HepG2 (cell line): Measurements from ENCODE around the gene SMURF1. TPM values are rescaled to one million over a fixed set of nuclear protein-coding genes. Genes with fewer than 3 reads are reported as not detected.

Experiments
- ARNTL ChIP-seq: sonication (generic); formaldehyde crosslinking; IDR thresholded peaks from 2 replicates; pipeline ENCODE4 v1.4.0; 2020; ENCODE audit warnings: mild to moderate bottlenecking, missing genetic modification reagents
- BHLHE40 ChIP-seq: IDR thresholded peaks from 2 replicates; pipeline ENCODE4 v1.6.1; 2011; ENCODE audit warnings: low read length, improper control_type of control experiment
- CAMTA2 ChIP-seq: sonication (generic); formaldehyde crosslinking; IDR thresholded peaks from 2 replicates; pipeline ENCODE4 v1.4.0; 2020; ENCODE audit warnings: mild to moderate bottlenecking, missing genetic modification reagents, borderline replicate concordance
- CEBPB ChIP-seq: IDR thresholded peaks from 2 replicates; pipeline ENCODE4 v1.6.1; 2011; ENCODE audit warnings: low read depth, low read length, improper control_type of control experiment, borderline replicate concordance
- CERS6 ChIP-seq: sonication (generic); formaldehyde crosslinking; IDR thresholded peaks from 2 replicates; pipeline ENCODE4 v1.5.0; 2020; ENCODE audit warnings: missing genetic modification reagents
- CHD4 ChIP-seq: fragments of 200-600 bp; sonication (generic); IDR thresholded peaks from 2 replicates; pipeline ENCODE4 v1.7.0; 2017; ENCODE audit warnings: mild to moderate bottlenecking, low read length, borderline replicate concordance
- HNF1B ChIP-seq: sonication (generic); formaldehyde crosslinking; IDR thresholded peaks from 2 replicates; pipeline ENCODE4 v1.5.1; 2020; ENCODE audit warnings: mild to moderate bottlenecking, moderate library complexity, missing genetic modification reagents
- MEIS1 ChIP-seq: sonication (generic); formaldehyde crosslinking; IDR thresholded peaks from 2 replicates; pipeline ENCODE4 v1.9.0; 2021; ENCODE audit warnings: mild to moderate bottlenecking, missing genetic modification reagents, moderate library complexity, borderline replicate concordance
- NR2F2 ChIP-seq: IDR thresholded peaks from 2 replicates; pipeline ENCODE4 v1.6.1; 2012; ENCODE audit warnings: low read depth, inconsistent platforms, borderline replicate concordance
- REL ChIP-seq: sonication (generic); formaldehyde crosslinking; conservative IDR thresholded peaks from 2 replicates; pipeline ENCODE4 v1.8.0; 2022; ENCODE audit warnings: mild to moderate bottlenecking, missing genetic modification reagents, moderate library complexity
- RXRA ChIP-seq: sonication (generic); formaldehyde crosslinking; IDR thresholded peaks from 2 replicates; pipeline ENCODE4 v1.5.1; 2020; ENCODE audit warnings: missing genetic modification reagents
- SMAD1 ChIP-seq: sonication (generic); formaldehyde crosslinking; IDR thresholded peaks from 2 replicates; pipeline ENCODE4 v1.4.0; 2020; ENCODE audit warnings: missing genetic modification reagents, low read depth, mild to moderate bottlenecking, borderline replicate concordance
- TEAD2 ChIP-seq: sonication (generic); formaldehyde crosslinking; IDR thresholded peaks from 2 replicates; pipeline ENCODE4 v1.9.0; 2021; ENCODE audit warnings: missing genetic modification reagents
- ZFP62 ChIP-seq: sonication (generic); formaldehyde crosslinking; IDR thresholded peaks from 2 replicates; pipeline ENCODE4 v1.4.0; 2020; ENCODE audit warnings: missing genetic modification reagents
- ZFY ChIP-seq: sonication (generic); formaldehyde crosslinking; IDR thresholded peaks from 2 replicates; pipeline ENCODE4 v1.4.0; 2020; ENCODE audit warnings: missing genetic modification reagents
- ZMYM2 ChIP-seq: sonication (generic); formaldehyde crosslinking; IDR thresholded peaks from 2 replicates; pipeline ENCODE4 v1.8.0; 2022; ENCODE audit warnings: mild to moderate bottlenecking, missing genetic modification reagents
- ZNF362 ChIP-seq: sonication (generic); formaldehyde crosslinking; IDR thresholded peaks from 2 replicates; pipeline ENCODE4 v1.4.0; 2020; ENCODE audit warnings: missing genetic modification reagents, mild to moderate bottlenecking, borderline replicate concordance
- ZNF703 ChIP-seq: sonication (generic); formaldehyde crosslinking; IDR thresholded peaks from 2 replicates; pipeline ENCODE4 v1.5.1; 2020; ENCODE audit warnings: missing genetic modification reagents, mild to moderate bottlenecking, moderate library complexity, borderline replicate concordance
- ZNF841 ChIP-seq: sonication (generic); formaldehyde crosslinking; IDR thresholded peaks from 2 replicates; pipeline ENCODE4 v1.8.1; 2023; ENCODE audit warnings: missing genetic modification reagents, borderline replicate concordance
- polyA plus RNA-seq, 8 experiments: library from polyadenylated mRNA; depleted of rRNA in 3 of 8; stranded (reverse) in 7 of 8; unstranded in 1 of 8; fragments of >200 nt; fragmentation: Illumina TruSeq in 4 of 8; extraction: Trizol in 4 of 8; gene quantifications; 2 replicates each; pipeline versions ENCODE4 v1.2.1 to v1.2.3, GENCODE V29; 2011 to 2016; ENCODE audit warnings: low read depth in 4 of 8, missing spikeins in 1 of 8, mixed read lengths in 1 of 8; ENCODE audit not compliant: insufficient read depth in 1 of 8
- total RNA-seq, 5 experiments: library from RNA; depleted of rRNA; stranded (reverse); fragments of >200 nt; fragmentation: Illumina TruSeq; extraction: Trizol; gene quantifications; 2 replicates each; pipeline ENCODE4 v1.2.3, GENCODE V29; 2016; ENCODE audit warnings: low read depth in 1 of 5
- TF ChIP-seq, protein P1 (sequence below): sonication (generic); formaldehyde crosslinking; conservative IDR thresholded peaks from 2 replicates; pipeline ENCODE4 v1.4.0; 2020; ENCODE audit warnings: missing genetic modification reagents
- TF ChIP-seq, protein P2 (sequence below): sonication (generic); formaldehyde crosslinking; IDR thresholded peaks from 2 replicates; pipeline ENCODE4 v1.4.0; 2020; ENCODE audit warnings: missing genetic modification reagents, borderline replicate concordance
- TF ChIP-seq, protein P3 (sequence below): sonication (generic); formaldehyde crosslinking; IDR thresholded peaks from 2 replicates; pipeline ENCODE4 v1.4.0; 2020; ENCODE audit warnings: mild to moderate bottlenecking, missing genetic modification reagents

SMURF1 gene
- total and polyA plus RNA-seq, 2 of the 13 experiments (the other 11 are each of a cell fraction or from before 2014, with no cell fraction given) = 8.3 to 11.1 TPM

- TF ChIP-seq, protein P1, sequence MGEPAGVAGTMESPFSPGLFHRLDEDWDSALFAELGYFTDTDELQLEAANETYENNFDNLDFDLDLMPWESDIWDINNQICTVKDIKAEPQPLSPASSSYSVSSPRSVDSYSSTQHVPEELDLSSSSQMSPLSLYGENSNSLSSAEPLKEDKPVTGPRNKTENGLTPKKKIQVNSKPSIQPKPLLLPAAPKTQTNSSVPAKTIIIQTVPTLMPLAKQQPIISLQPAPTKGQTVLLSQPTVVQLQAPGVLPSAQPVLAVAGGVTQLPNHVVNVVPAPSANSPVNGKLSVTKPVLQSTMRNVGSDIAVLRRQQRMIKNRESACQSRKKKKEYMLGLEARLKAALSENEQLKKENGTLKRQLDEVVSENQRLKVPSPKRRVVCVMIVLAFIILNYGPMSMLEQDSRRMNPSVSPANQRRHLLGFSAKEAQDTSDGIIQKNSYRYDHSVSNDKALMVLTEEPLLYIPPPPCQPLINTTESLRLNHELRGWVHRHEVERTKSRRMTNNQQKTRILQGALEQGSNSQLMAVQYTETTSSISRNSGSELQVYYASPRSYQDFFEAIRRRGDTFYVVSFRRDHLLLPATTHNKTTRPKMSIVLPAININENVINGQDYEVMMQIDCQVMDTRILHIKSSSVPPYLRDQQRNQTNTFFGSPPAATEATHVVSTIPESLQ (CRISPR knock-in tag) = no peak
- TF ChIP-seq REL (no peak), ARNTL (no peak), SMAD1 (CRISPR knock-in tag) (no peak), BHLHE40 (no peak; the same call in 1 of the 2 replicates), NR2F2 (peak; percentile 63), ZFY (CRISPR knock-in tag) (0 out of 2 replicates have a peak, but pooled peaks have one; percentile 37), RXRA (CRISPR knock-in tag) (peak; percentile 60; the same call in 1 of the 2 replicates), HNF1B (CRISPR knock-in tag) (0 out of 2 replicates have a peak, but pooled peaks have one; percentile 42), ZNF703 (CRISPR knock-in tag) (no peak), TEAD2 (no peak), ZMYM2 (no peak), CEBPB (peak; percentile 100), ZNF362 (CRISPR knock-in tag) (peak; percentile 52; the same call in 1 of the 2 replicates), CHD4 (no peak), ZNF841 (no peak), MEIS1 (CRISPR knock-in tag) (no peak), CERS6 (CRISPR knock-in tag) (no peak), CAMTA2 (CRISPR knock-in tag) (no peak), ZFP62 (CRISPR knock-in tag) (no peak)
- TF ChIP-seq, protein P2, sequence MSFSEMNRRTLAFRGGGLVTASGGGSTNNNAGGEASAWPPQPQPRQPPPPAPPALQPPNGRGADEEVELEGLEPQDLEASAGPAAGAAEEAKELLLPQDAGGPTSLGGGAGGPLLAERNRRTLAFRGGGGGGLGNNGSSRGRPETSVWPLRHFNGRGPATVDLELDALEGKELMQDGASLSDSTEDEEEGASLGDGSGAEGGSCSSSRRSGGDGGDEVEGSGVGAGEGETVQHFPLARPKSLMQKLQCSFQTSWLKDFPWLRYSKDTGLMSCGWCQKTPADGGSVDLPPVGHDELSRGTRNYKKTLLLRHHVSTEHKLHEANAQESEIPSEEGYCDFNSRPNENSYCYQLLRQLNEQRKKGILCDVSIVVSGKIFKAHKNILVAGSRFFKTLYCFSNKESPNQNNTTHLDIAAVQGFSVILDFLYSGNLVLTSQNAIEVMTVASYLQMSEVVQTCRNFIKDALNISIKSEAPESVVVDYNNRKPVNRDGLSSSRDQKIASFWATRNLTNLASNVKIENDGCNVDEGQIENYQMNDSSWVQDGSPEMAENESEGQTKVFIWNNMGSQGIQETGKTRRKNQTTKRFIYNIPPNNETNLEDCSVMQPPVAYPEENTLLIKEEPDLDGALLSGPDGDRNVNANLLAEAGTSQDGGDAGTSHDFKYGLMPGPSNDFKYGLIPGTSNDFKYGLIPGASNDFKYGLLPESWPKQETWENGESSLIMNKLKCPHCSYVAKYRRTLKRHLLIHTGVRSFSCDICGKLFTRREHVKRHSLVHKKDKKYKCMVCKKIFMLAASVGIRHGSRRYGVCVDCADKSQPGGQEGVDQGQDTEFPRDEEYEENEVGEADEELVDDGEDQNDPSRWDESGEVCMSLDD = peak; percentile 47; the same call in 1 of the 2 replicates
- TF ChIP-seq, protein P3, sequence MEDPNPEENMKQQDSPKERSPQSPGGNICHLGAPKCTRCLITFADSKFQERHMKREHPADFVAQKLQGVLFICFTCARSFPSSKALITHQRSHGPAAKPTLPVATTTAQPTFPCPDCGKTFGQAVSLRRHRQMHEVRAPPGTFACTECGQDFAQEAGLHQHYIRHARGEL (CRISPR knock-in tag) = no peak
Observed at GRCh38 chr7:99173787-99174186, 29.9 kb upstream of the SMURF1 start (continued).
